Prostate gland (tissue), 2 donors: Measurements from ENCODE around the gene MIB2. TPM values are rescaled to one million over a fixed set of nuclear protein-coding genes. Genes with fewer than 3 reads are reported as not detected.

Experiments used
- DNase-seq: peaks from one replicate; pipeline ENCODE4 v3.0.0-alpha.2; 2019; ENCODE audit warnings: low spot score
- H3K27ac ChIP-seq, 2 donors: fragments of 200-600 bp; sonication (generic); 2 replicates each; pipeline ENCODE4 v1.5.1; 2017 to 2019
- H3K27me3 ChIP-seq: fragments of 200-600 bp; sonication (generic); replicated peaks from 2 replicates; pipeline ENCODE4 v1.5.1; 2019; ENCODE audit not compliant: insufficient read depth
- H3K36me3 ChIP-seq, 2 donors: fragments of 200-600 bp; sonication (generic); 1 replicate in 1 of 2; 2 replicates in 1 of 2; pipeline versions ENCODE4 v1.5.1 to v1.8.1; 2017 to 2019
- H3K4me1 ChIP-seq: fragments of 200-600 bp; sonication (generic); replicated peaks from 2 replicates; pipeline ENCODE4 v1.5.1; 2019
- H3K4me3 ChIP-seq, 2 donors: fragments of 200-600 bp; sonication (generic); 2 replicates each; pipeline ENCODE4 v1.5.1; 2017 to 2019
- H3K9me3 ChIP-seq: fragments of 200-600 bp; sonication (generic); 2 replicates; pipeline ENCODE4 v1.5.1; 2017
- CTCF ChIP-seq, 4 experiments: fragments of 200-600 bp in 2 of 4; fragments of 450-650 bp in 2 of 4; sonication (generic) in 2 of 4; IDR thresholded peaks; 1 replicate in 3 of 4; 2 replicates in 1 of 4; pipeline ENCODE4 v1.5.1; 2016 to 2019; ENCODE audit warnings: antibody characterized with exemption in 4 of 4, mild to moderate bottlenecking in 2 of 4, moderate library complexity in 2 of 4
- POLR2A ChIP-seq: fragments of 450-650 bp; IDR thresholded peaks from one replicate; pipeline ENCODE4 v1.6.1; 2016; ENCODE audit warnings: antibody characterized with exemption, mild to moderate bottlenecking
- POLR2AphosphoS5 ChIP-seq: sonication (generic); formaldehyde crosslinking; IDR thresholded peaks from one replicate; pipeline ENCODE4 v1.6.1; 2017; ENCODE audit warnings: antibody characterized with exemption
- WGBS: methylation state at CpG from one replicate; pipeline ENCODE4 v1.1.5; 2018; 5-methylcytosine and 5-hydroxymethylcytosine counted together
- intact Hi-C: fragments of 100-400 bp; cut with DNase I; formaldehyde crosslinking; loops from one replicate; pipeline ENCODE4 v1.14.2; 2022
- total RNA-seq, 2 donors: library from RNA; depleted of rRNA; stranded (reverse); fragments of >200 nt; gene quantifications; one replicate each; pipeline ENCODE4 v1.1.0, GENCODE V29; 2016

Gene MIB2
- total RNA-seq, 2 donors from 2014 or later = 60.6 to 152 TPM

- Histone ChIP-seq H3K9me3 (no peaks in the 10 kb centered on the region), H3K27ac (no peak overlapping the region), H3K36me3 (peaks cover 0 to 9% of the 10 kb centered on the region in 2 donors), H3K27me3 (no peaks in the 10 kb centered on the region), H3K4me3 (no peak overlapping the region), H3K4me1 (no peaks in the 10 kb centered on the region)
- 86% methylated on average over 22 of the region's 27 CpGs for WGBS
- no peak for DNase-seq
- TF ChIP-seq POLR2AphosphoS5 (no peak), CTCF (IDR thresholded peaks at IDR 0.05) (no peak), POLR2A (no peak)
- intact Hi-C loops = no loop called here
Measured at GRCh38 chr1:1664941-1665814, 49.9 kb downstream of the MIB2 start.

GRCh38 chr1:1665815-1666251 lies 50.5 kb downstream of the MIB2 start:
- Histone ChIP-seq H3K27me3 (no peaks in the 10 kb centered on the region), H3K9me3 (no peaks in the 10 kb centered on the region), H3K4me1 (no peaks in the 10 kb centered on the region), H3K4me3 (no peak overlapping the region), H3K36me3 (peaks cover 0 to 9% of the 10 kb centered on the region in 2 donors), H3K27ac (no peak overlapping the region)
- TF ChIP-seq POLR2AphosphoS5 (no peak), CTCF (IDR thresholded peaks at IDR 0.05) (no peak), POLR2A (no peak)
- 76% methylated on average over 25 of the region's 25 CpGs for WGBS
- intact Hi-C loops = no loop called here
- DNase-seq = no peak

- intact Hi-C loops = no loop called here
- H3K9me3 ChIP-seq = no peaks in the 10 kb centered on the region
- no peaks in the 10 kb centered on the region for H3K4me1 ChIP-seq
- no peak overlapping the region for H3K4me3 ChIP-seq
- WGBS = 91% methylated on average over 15 of the region's 15 CpGs
- no peaks in the 10 kb centered on the region for H3K27me3 ChIP-seq
- TF ChIP-seq POLR2AphosphoS5 (no peak), CTCF (IDR thresholded peaks at IDR 0.05) (no peak), POLR2A (no peak)
- no peak overlapping the region for H3K27ac ChIP-seq
- no peak for DNase-seq
- H3K36me3 ChIP-seq = peaks cover 0 to 9% of the 10 kb centered on the region in 2 donors
Measured at GRCh38 chr1:1666526-1666925, 51.2 kb downstream of the MIB2 start.

GRCh38 chr1:1669468-1670440 lies 54.5 kb downstream of the MIB2 start:
- intact Hi-C loops = loop anchor here (10.0 kb wide), 1 partner anchor 45 kb away; no protein-coding TSS in a partner anchor

More at GRCh38 chr1:1669468-1670440, 54.5 kb downstream of the MIB2 start:
- 90% methylated on average over 40 of the region's 43 CpGs for WGBS
- no peaks in the 10 kb centered on the region for H3K9me3 ChIP-seq
- TF ChIP-seq CTCF (IDR thresholded peaks at IDR 0.05) (no peak), POLR2A (no peak), POLR2AphosphoS5 (no peak)
- H3K4me1 ChIP-seq = no peaks in the 10 kb centered on the region
- H3K4me3 ChIP-seq = no peak overlapping the region
- H3K27me3 ChIP-seq = no peaks in the 10 kb centered on the region
- peaks cover 0 to 9% of the 10 kb centered on the region in 2 donors for H3K36me3 ChIP-seq
- no peak for DNase-seq
- H3K27ac ChIP-seq = no peak overlapping the region
